ENCODE data around the gene BARHL2.

BARHL2 gene

DNA sequence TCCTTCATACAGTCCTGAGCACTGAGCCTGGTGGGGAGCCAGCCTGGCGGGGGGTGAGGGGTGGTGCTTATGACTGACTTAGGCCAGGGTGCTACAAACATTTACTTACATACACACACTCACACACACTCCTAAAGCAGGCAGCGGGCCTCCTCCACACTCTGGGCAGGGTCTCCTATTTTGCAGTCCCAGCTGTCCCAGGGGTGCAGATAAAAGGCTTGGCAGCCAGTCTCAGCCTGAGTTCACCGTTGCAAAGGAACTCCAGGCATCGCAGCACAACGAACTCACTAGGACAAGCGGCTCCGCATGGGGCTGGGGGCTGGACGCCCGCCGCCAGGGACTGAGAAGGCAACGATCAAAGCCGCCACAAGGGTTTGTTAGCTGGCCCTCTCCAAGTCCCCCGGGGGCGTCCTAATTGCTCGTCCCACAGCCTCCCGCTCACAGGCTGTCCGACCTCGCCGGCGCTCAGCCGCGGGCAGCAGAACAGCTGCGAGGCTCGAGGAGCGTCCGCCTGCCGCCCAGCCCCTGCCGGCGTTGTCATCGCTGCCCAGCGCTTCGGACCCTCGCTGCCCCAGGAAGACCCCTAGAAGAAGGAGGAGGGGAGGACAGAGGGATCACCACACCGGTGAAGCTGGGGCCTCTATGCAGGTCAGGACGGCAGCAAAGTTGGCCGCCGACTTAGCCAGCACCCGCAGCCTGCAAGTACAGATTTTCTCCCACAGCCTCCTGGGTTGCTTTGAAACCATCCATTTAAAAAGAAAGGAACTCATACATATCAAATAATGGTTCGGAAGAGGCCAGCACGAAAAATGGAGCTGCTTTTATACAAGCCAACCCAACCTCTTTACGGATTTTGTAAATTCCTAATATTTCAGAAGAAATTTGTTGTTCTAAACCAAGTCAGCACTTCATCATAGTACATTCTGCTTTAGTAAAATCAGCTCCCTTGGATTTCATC, 6.2 kb downstream of the BARHL2 start:
- Mint-ChIP-seq H3K4me1 (peaks cover 10% of the 10 kb centered on the region), H3K9me3 (peaks cover 5% of the 10 kb centered on the region), H3K27ac (no peak overlapping the region), H3K36me3 (ENCODE audit: low read depth) (no peaks in the 10 kb centered on the region), H3K27me3 (ENCODE audit: low read depth) (peaks cover 100% of the 10 kb centered on the region), H3K4me3 (no peak overlapping the region)
- TF ChIP-seq, protein P1, sequence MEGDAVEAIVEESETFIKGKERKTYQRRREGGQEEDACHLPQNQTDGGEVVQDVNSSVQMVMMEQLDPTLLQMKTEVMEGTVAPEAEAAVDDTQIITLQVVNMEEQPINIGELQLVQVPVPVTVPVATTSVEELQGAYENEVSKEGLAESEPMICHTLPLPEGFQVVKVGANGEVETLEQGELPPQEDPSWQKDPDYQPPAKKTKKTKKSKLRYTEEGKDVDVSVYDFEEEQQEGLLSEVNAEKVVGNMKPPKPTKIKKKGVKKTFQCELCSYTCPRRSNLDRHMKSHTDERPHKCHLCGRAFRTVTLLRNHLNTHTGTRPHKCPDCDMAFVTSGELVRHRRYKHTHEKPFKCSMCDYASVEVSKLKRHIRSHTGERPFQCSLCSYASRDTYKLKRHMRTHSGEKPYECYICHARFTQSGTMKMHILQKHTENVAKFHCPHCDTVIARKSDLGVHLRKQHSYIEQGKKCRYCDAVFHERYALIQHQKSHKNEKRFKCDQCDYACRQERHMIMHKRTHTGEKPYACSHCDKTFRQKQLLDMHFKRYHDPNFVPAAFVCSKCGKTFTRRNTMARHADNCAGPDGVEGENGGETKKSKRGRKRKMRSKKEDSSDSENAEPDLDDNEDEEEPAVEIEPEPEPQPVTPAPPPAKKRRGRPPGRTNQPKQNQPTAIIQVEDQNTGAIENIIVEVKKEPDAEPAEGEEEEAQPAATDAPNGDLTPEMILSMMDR (IDR thresholded peaks at IDR 0.05; ENCODE audit: unreplicated experiment in 3 of 3) = no peak

DNA sequence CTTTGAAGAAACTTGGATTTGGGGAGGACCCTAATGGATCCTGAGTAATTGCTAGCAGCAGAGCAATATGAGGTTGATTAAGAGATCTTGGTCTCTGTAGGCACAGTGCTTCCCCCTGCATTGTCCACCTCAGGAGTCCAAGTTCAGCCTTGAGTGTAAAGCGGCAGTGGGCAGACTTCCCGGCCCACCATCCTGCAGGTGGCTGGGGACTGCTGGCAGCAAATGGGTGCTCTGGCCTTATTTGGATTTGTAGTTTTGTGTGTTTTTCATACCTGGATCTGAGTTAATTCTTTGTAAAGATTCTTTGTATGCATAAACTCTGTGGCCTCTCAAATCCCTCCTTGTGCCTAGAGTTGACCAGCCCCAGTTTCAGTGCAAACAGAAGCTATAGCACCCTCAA, 7.6 kb downstream of the BARHL2 start:
- Mint-ChIP-seq H3K9me3 (peaks cover 9% of the 10 kb centered on the region), H3K27ac (no peak overlapping the region), H3K36me3 (ENCODE audit: low read depth) (no peaks in the 10 kb centered on the region), H3K4me1 (peaks cover 10% of the 10 kb centered on the region), H3K4me3 (no peak overlapping the region), H3K27me3 (ENCODE audit: low read depth) (peaks cover 100% of the 10 kb centered on the region)
- TF ChIP-seq, protein P1 (IDR thresholded peaks at IDR 0.05; ENCODE audit: unreplicated experiment in 3 of 3) = no peak

DNA sequence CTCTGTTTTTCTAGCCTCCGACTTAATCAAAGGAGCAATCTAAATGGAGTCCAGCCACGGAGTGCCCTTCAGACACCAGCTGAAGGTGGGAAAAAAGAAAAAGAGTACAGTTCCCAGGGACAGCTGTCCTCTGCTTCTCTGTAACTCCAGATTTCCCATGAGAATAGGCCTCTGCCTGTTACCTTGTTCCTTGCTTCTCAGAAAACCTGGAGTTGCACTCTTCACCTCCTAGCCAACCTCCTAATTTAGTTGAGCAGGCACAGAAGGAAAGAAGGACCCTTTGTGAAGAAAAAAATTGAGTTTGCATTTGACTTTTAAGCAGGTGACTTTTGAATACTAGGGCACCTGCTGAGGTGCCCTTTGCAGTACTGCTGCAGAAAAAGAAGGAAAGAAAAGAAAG, 8.3 kb downstream of the BARHL2 start:
- Mint-ChIP-seq H3K4me3 (no peak overlapping the region), H3K27me3 (ENCODE audit: low read depth) (peaks cover 100% of the 10 kb centered on the region), H3K9me3 (peaks cover 9% of the 10 kb centered on the region), H3K36me3 (ENCODE audit: low read depth) (no peaks in the 10 kb centered on the region), H3K4me1 (peaks cover 10% of the 10 kb centered on the region), H3K27ac (no peak overlapping the region)
- TF ChIP-seq, protein P1 (IDR thresholded peaks at IDR 0.05; ENCODE audit: unreplicated experiment in 3 of 3) = no peak

DNA sequence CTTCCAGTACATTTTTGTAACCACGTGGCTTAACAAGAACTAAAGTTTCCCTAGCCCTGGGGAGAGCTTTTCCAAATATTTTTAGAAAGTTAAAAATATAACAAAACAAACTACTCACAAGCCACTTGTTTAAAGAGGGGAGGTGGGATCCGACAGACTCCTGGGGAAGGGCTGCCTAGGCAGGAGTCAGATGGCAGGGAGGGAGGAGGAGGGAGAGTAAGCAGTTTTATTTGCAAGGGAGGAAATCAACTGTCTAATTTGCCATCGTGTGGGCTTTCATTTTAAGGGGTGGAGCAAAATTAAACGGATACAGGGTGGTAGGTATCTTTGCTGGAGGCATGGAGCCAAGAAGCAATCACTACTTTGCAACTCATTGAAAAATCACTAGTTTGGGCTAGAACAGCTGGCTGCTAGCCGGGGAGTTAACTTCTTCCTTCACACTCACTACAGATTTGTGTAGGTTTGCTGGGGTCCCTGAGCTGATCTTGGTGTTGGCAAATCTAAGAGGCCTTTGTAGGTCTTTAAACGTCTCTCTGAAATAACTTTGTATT, 8.8 kb downstream of the BARHL2 start:
- Mint-ChIP-seq H3K4me1 (peaks cover 10% of the 10 kb centered on the region), H3K27me3 (ENCODE audit: low read depth) (peaks cover 100% of the 10 kb centered on the region), H3K4me3 (no peak overlapping the region), H3K36me3 (ENCODE audit: low read depth) (no peaks in the 10 kb centered on the region), H3K27ac (no peak overlapping the region), H3K9me3 (peaks cover 9% of the 10 kb centered on the region)
- TF ChIP-seq, protein P1 (IDR thresholded peaks at IDR 0.05; ENCODE audit: unreplicated experiment in 3 of 3) = no peak

DNA sequence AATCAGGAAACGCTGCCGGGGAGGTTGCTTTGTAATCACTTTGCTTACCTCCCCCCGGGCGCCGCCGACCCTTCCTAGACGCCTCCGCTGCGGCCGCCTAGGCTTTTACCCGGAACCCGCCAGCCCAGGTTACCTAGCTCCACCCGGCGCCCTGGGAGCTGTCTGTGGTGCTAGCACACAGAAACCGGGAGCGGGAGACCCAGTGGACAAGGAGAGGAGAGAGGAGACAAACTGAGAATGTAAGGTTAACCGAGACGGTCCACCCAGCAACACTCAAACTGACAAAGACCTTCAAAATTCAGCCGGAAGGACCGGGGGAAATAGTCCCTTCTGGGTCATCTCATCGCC, 9.8 kb downstream of the BARHL2 start:
- peak overlapping the region; percentile 71 to 80 (median 71) for H3K4me3 Mint-ChIP-seq
- no peaks in the 10 kb centered on the region for H3K36me3 Mint-ChIP-seq (ENCODE audit: low read depth)
- H3K27me3 Mint-ChIP-seq (ENCODE audit: low read depth) = peaks cover 97% of the 10 kb centered on the region
- H3K27ac Mint-ChIP-seq = no peak overlapping the region
- H3K4me1 Mint-ChIP-seq = peaks cover 10% of the 10 kb centered on the region
- peaks cover 9% of the 10 kb centered on the region for H3K9me3 Mint-ChIP-seq
- TF ChIP-seq, protein P1 (IDR thresholded peaks at IDR 0.05; ENCODE audit: unreplicated experiment in 3 of 3) = no peak
